Central memory CD4-positive, alpha-beta T cell (primary cell): ENCODE data around the gene TAF11L2.
"Not testable (repeated sequence)": the region's sequence is repeated elsewhere in the genome, so short reads cannot be mapped to it uniquely, and the experiment has no call there.

Experiments used
- DNase-seq: peaks from one replicate; pipeline ENCODE4 v3.0.0; 2022

TAF11L2 gene

GRCh38 chr5:17528369-17528768 lies 30.3 kb downstream of the TAF11L2 start, which contains the start of gene TAF11L6:
TAF11L6 (plus strand) TSS chr5:17528669.
- not testable (repeated sequence) for DNase-seq
